SK-N-SH (cell line): ENCODE measurements around the gene SHC3. TPM values are rescaled to one million over a fixed set of nuclear protein-coding genes. Genes with fewer than 3 reads are reported as not detected.

Source experiments
- CTCF ChIA-PET: fragments of 300-600, 350-600 bp; formaldehyde crosslinking; extraction: SDS; loops from one replicate; lab custom pipeline; 2021; lab: Yijun Ruan, JAX
- POLR2A ChIA-PET: fragments of 350-600 bp; sonication (Branson Sonifier 250); formaldehyde crosslinking; extraction: SDS; loops from one replicate; lab custom pipeline; 2020; ENCODE audit warnings: antibody characterized with exemption, inconsistent platforms; lab: Yijun Ruan, JAX
- DNase-seq: peaks from one replicate; pipeline ENCODE4 v3.0.0; 2012
- H2AFZ ChIP-seq: fragments of 200-600 bp; sonication (generic); 2 replicates; pipeline ENCODE4 v1.8.1; 2016; ENCODE audit warnings: antibody characterized with exemption, mild to moderate bottlenecking, low read depth
- H3F3A ChIP-seq: fragments of 200-600 bp; sonication (generic); replicated peaks from 2 replicates; pipeline ENCODE3; 2016; ENCODE audit warnings: antibody characterized with exemption, mild to moderate bottlenecking; ENCODE audit not compliant: insufficient read depth
- H3K27ac ChIP-seq, 2 experiments: fragments of 200-500 bp in 1 of 2; fragments of 200-600 bp in 1 of 2; sonication (Bioruptor generic) in 1 of 2; sonication (generic), shearing (Covaris generic) in 1 of 2; 2 replicates each; pipeline versions ENCODE4 v1.5.1 to v1.6.1; 2014 to 2016; ENCODE audit warnings: low read depth in 2 of 2, inconsistent platforms in 1 of 2, low read length in 1 of 2, mild to moderate bottlenecking in 1 of 2, mixed read lengths in 1 of 2
- H3K27me3 ChIP-seq: fragments of 200-600 bp; sonication (generic), shearing (Covaris generic); 2 replicates; pipeline ENCODE4 v1.6.1; 2016; ENCODE audit warnings: mixed run types; ENCODE audit not compliant: insufficient read depth
- H3K36me3 ChIP-seq, 2 experiments: fragments of 200-500 bp in 1 of 2; fragments of 200-600 bp in 1 of 2; sonication (Bioruptor generic) in 1 of 2; sonication (generic) in 1 of 2; replicated peaks in 1 of 2; 2 replicates each; pipeline versions ENCODE3 to v1.5.1; 2014 to 2016; ENCODE audit warnings: low read length in 1 of 2, mild to moderate bottlenecking in 1 of 2; ENCODE audit not compliant: insufficient read depth in 2 of 2, control insufficient read depth in 1 of 2
- H3K4me1 ChIP-seq, 2 experiments: fragments of 200-500 bp in 1 of 2; fragments of 200-600 bp in 1 of 2; sonication (Bioruptor generic) in 1 of 2; sonication (generic), shearing (Covaris generic) in 1 of 2; 2 replicates each; pipeline versions ENCODE4 v1.5.1 to v1.6.1; 2014 to 2016; ENCODE audit warnings: low read depth in 1 of 2, low read length in 1 of 2, mixed run types in 1 of 2; ENCODE audit not compliant: insufficient read depth in 2 of 2, control insufficient read depth in 1 of 2
- H3K4me2 ChIP-seq: fragments of 200-600 bp; sonication (generic), shearing (Covaris generic); 2 replicates; pipeline ENCODE4 v1.6.1; 2017; ENCODE audit warnings: mixed run types
- H3K4me3 ChIP-seq, 2 experiments: fragments of 200-500 bp in 1 of 2; fragments of 200-600 bp in 1 of 2; sonication (Bioruptor generic) in 1 of 2; sonication (generic), shearing (Covaris generic) in 1 of 2; 2 replicates each; pipeline versions ENCODE4 v1.5.1 to v1.8.1; 2014 to 2016; ENCODE audit warnings: low read depth in 2 of 2, inconsistent platforms in 1 of 2, low read length in 1 of 2, mild to moderate bottlenecking in 1 of 2, mixed read lengths in 1 of 2, moderate library complexity in 1 of 2
- H3K79me2 ChIP-seq: fragments of 200-600 bp; sonication (generic); 2 replicates; pipeline ENCODE4 v1.8.1; 2017; ENCODE audit warnings: mild to moderate bottlenecking; ENCODE audit not compliant: insufficient read depth
- H3K9ac ChIP-seq: fragments of 200-600 bp; sonication (generic); 2 replicates; pipeline ENCODE4 v1.6.1; 2017; ENCODE audit warnings: mixed run types
- H3K9me2 ChIP-seq: fragments of 200-600 bp; sonication (generic); 2 replicates; pipeline ENCODE4 v1.6.1; 2017; ENCODE audit warnings: mixed run types
- H3K9me3 ChIP-seq: fragments of 200-600 bp; sonication (generic); 2 replicates; pipeline ENCODE4 v1.6.1; 2017; ENCODE audit warnings: mixed run types, mild to moderate bottlenecking, moderate library complexity
- H4K20me1 ChIP-seq: fragments of 200-600 bp; sonication (generic); 2 replicates; pipeline ENCODE4 v1.6.1; 2017; ENCODE audit warnings: mild to moderate bottlenecking, mixed run types; ENCODE audit not compliant: insufficient read depth
- EZH2phosphoT487 ChIP-seq: fragments of 200-600 bp; sonication (generic); IDR thresholded peaks from 2 replicates; pipeline ENCODE4 v1.6.1; 2017; ENCODE audit warnings: low read depth, mixed run types, mild to moderate bottlenecking, antibody characterized with exemption, moderate library complexity, borderline replicate concordance
- GATA2 ChIP-seq: sonication (generic); formaldehyde crosslinking; IDR thresholded peaks from 2 replicates; pipeline ENCODE4 v1.5.0; 2020; ENCODE audit warnings: mild to moderate bottlenecking, missing genetic modification reagents
- JUND ChIP-seq: IDR thresholded peaks from 2 replicates; pipeline ENCODE4 v1.4.0; 2012
- POLR2AphosphoS5 ChIP-seq: IDR thresholded peaks from 2 replicates; pipeline ENCODE4 v1.6.1; 2012; ENCODE audit warnings: low read depth, low read length
- RXRA ChIP-seq: IDR thresholded peaks from 2 replicates; pipeline ENCODE4 v1.4.0; 2012; ENCODE audit warnings: low read depth, mild to moderate bottlenecking, borderline replicate concordance
- TCF12 ChIP-seq: IDR thresholded peaks from 2 replicates; pipeline ENCODE4 v1.4.0; 2012
- WGBS: methylation state at CpG from one replicate; pipeline ENCODE4 v1.1.6; 2017; ENCODE audit warnings: low lambda C conversion rate; 5-methylcytosine and 5-hydroxymethylcytosine counted together
- polyA plus RNA-seq, 3 experiments: library from polyadenylated mRNA; depleted of rRNA; stranded (reverse); fragments of >200 nt; gene quantifications; 2 replicates each; pipeline ENCODE4 v1.2.3, GENCODE V29; 2012
- TF ChIP-seq, protein P1 (sequence below): IDR thresholded peaks from 2 replicates; pipeline ENCODE4 v1.6.1; 2012; ENCODE audit warnings: mild to moderate bottlenecking, low read depth, low read length, moderate library complexity
- TF ChIP-seq, protein P2 (sequence below): fragments of 150-350 bp; IDR thresholded peaks from 2 replicates; pipeline ENCODE4 v1.6.1; 2017; ENCODE audit warnings: antibody characterized with exemption, low read length, low read depth, borderline replicate concordance
- TF ChIP-seq, protein P3 (sequence below): IDR thresholded peaks from 2 replicates; pipeline ENCODE4; 2012
- TF ChIP-seq, protein P4 (sequence below): IDR thresholded peaks from 2 replicates; pipeline ENCODE4 v1.4.0; 2012; ENCODE audit warnings: low read depth, borderline replicate concordance
- TF ChIP-seq, protein P5 (sequence below): IDR thresholded peaks from 2 replicates; pipeline ENCODE4 v1.4.0; 2012; ENCODE audit warnings: low read depth, borderline replicate concordance

The SHC3 gene
- polyA plus RNA-seq, 1 of the 3 experiments (the other 2 are of a cell fraction) = 3.2 TPM

DNA sequence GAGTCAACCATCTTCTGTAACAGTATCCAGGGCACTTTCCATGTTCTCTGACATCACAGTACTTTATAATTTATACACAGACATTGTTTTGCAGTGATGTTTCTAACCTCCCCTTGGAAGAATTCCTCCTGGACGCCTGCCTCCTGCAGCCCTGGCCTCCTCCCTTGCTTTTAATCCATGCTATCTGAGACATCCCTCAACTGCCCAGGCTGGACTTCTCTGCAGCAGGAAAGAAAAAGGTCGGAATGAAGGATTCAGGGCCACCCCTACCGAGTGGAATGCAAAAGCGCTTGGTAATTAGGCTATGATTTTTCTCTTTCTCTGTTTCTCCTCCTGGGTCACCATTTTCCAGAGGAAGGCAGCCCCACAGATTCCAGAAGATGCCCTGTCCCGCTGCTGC lies 47.0 kb upstream of the SHC3 start (continued):
- TF ChIP-seq, protein P1, sequence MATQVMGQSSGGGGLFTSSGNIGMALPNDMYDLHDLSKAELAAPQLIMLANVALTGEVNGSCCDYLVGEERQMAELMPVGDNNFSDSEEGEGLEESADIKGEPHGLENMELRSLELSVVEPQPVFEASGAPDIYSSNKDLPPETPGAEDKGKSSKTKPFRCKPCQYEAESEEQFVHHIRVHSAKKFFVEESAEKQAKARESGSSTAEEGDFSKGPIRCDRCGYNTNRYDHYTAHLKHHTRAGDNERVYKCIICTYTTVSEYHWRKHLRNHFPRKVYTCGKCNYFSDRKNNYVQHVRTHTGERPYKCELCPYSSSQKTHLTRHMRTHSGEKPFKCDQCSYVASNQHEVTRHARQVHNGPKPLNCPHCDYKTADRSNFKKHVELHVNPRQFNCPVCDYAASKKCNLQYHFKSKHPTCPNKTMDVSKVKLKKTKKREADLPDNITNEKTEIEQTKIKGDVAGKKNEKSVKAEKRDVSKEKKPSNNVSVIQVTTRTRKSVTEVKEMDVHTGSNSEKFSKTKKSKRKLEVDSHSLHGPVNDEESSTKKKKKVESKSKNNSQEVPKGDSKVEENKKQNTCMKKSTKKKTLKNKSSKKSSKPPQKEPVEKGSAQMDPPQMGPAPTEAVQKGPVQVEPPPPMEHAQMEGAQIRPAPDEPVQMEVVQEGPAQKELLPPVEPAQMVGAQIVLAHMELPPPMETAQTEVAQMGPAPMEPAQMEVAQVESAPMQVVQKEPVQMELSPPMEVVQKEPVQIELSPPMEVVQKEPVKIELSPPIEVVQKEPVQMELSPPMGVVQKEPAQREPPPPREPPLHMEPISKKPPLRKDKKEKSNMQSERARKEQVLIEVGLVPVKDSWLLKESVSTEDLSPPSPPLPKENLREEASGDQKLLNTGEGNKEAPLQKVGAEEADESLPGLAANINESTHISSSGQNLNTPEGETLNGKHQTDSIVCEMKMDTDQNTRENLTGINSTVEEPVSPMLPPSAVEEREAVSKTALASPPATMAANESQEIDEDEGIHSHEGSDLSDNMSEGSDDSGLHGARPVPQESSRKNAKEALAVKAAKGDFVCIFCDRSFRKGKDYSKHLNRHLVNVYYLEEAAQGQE = no peak

DNA sequence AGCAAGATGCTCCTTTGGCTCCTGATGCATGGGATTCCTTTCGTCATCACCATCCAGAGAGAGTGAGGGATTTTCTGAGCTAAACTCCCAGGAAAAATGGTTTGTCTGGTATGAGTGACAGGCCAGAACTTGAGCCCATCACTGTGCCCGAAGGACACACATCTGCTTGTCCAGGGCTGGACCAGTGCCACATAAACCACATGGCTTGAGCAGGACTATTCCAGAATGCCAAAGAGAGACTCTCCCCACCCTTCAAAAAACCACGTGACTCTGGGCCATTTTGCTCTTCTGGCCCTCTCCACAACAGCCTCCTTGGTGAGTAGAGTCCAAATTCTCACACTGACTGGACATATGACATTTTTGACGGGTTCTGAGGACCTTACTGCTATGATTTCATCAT lies 46.4 kb upstream of the SHC3 start:
- Histone ChIP-seq H4K20me1 (no peaks in the 10 kb centered on the region), H3K4me1 (peaks cover 0 to 14% of the 10 kb centered on the region in 2 experiments; a peak in 1 of 4 replicates), H3K36me3 (no peaks in the 10 kb centered on the region), H3K9me3 (no peaks in the 10 kb centered on the region), H3K9ac (no peak overlapping the region), H3F3A (no peaks in the 10 kb centered on the region), H3K4me2 (no peak overlapping the region), H3K79me2 (no peaks in the 10 kb centered on the region), H3K27ac (no peak overlapping the region), H3K9me2 (no peaks in the 10 kb centered on the region), H2AFZ (no peak overlapping the region), H3K4me3 (no peak overlapping the region), H3K27me3 (no peaks in the 10 kb centered on the region)
- TF ChIP-seq TCF12 (no peak), EZH2phosphoT487 (no peak)
- TF ChIP-seq, protein P2, sequence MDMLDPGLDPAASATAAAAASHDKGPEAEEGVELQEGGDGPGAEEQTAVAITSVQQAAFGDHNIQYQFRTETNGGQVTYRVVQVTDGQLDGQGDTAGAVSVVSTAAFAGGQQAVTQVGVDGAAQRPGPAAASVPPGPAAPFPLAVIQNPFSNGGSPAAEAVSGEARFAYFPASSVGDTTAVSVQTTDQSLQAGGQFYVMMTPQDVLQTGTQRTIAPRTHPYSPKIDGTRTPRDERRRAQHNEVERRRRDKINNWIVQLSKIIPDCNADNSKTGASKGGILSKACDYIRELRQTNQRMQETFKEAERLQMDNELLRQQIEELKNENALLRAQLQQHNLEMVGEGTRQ = no peak
- WGBS = 50% methylated on average over 3 of the region's 4 CpGs
- ChIA-PET CTCF (no interaction called here), POLR2A (no interaction called here)
- DNase-seq = no peak

DNA sequence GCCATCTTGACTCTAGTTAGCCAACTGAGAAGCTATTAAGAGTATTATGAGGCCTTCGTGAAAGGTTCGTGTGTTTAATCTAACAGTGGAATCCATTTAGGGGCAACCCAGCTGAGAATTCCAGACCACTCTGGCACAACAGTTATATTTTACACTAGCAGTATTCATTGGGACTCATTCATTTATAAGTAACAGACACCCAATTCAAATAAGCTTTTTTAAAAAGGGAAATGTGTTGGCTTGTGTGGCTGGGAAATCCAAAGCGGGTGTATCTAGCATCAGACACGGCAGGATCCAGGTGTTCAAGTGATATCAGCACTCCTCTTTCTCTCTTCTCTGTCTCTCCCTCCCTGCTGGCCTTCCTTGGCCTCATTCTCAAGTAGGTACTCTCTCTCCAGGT lies 46.0 kb upstream of the SHC3 start:
- H3K4me1 ChIP-seq = peaks cover 0 to 14% of the 10 kb centered on the region in 2 experiments; a peak in 1 of 4 replicates
- no peak overlapping the region for H3K9ac ChIP-seq
- no peaks in the 10 kb centered on the region for H3K79me2 ChIP-seq
- H3K27ac ChIP-seq = no peak overlapping the region
- no peak for DNase-seq
- 74% methylated on average over 4 of the region's 4 CpGs for WGBS
- no peaks in the 10 kb centered on the region for H3K9me2 ChIP-seq
- no peak overlapping the region for H2AFZ ChIP-seq
- no peak overlapping the region for H3K4me2 ChIP-seq
- no peaks in the 10 kb centered on the region for H3K27me3 ChIP-seq
- H3K36me3 ChIP-seq = no peaks in the 10 kb centered on the region
- H3F3A ChIP-seq = no peaks in the 10 kb centered on the region
- ChIA-PET CTCF (no interaction called here), POLR2A (no interaction called here)
- H4K20me1 ChIP-seq = no peaks in the 10 kb centered on the region
- H3K4me3 ChIP-seq = no peak overlapping the region
- H3K9me3 ChIP-seq = no peaks in the 10 kb centered on the region
- TF ChIP-seq GATA2 (CRISPR knock-in tag) = no peak
- no peak for TF ChIP-seq JUND
- TF ChIP-seq, protein P1 = no peak
- TF ChIP-seq, protein P3, sequence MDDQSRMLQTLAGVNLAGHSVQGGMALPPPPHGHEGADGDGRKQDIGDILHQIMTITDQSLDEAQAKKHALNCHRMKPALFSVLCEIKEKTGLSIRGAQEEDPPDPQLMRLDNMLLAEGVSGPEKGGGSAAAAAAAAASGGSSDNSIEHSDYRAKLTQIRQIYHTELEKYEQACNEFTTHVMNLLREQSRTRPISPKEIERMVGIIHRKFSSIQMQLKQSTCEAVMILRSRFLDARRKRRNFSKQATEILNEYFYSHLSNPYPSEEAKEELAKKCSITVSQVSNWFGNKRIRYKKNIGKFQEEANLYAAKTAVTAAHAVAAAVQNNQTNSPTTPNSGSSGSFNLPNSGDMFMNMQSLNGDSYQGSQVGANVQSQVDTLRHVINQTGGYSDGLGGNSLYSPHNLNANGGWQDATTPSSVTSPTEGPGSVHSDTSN = no peak
- no peak for TF ChIP-seq POLR2AphosphoS5
- TF ChIP-seq RXRA = no peak
- TF ChIP-seq, protein P4, sequence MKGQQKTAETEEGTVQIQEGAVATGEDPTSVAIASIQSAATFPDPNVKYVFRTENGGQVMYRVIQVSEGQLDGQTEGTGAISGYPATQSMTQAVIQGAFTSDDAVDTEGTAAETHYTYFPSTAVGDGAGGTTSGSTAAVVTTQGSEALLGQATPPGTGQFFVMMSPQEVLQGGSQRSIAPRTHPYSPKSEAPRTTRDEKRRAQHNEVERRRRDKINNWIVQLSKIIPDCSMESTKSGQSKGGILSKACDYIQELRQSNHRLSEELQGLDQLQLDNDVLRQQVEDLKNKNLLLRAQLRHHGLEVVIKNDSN = no peak
- no peak for TF ChIP-seq TCF12
- TF ChIP-seq, protein P5, sequence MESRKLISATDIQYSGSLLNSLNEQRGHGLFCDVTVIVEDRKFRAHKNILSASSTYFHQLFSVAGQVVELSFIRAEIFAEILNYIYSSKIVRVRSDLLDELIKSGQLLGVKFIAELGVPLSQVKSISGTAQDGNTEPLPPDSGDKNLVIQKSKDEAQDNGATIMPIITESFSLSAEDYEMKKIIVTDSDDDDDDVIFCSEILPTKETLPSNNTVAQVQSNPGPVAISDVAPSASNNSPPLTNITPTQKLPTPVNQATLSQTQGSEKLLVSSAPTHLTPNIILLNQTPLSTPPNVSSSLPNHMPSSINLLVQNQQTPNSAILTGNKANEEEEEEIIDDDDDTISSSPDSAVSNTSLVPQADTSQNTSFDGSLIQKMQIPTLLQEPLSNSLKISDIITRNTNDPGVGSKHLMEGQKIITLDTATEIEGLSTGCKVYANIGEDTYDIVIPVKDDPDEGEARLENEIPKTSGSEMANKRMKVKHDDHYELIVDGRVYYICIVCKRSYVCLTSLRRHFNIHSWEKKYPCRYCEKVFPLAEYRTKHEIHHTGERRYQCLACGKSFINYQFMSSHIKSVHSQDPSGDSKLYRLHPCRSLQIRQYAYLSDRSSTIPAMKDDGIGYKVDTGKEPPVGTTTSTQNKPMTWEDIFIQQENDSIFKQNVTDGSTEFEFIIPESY = no peak
